IPS-20b (cell line): ENCODE measurements around the gene FAH.

Experiments
- H3K27ac ChIP-seq: one replicate; pipeline ENCODE4 v1.5.1; 2013; ENCODE audit warnings: low read length
- H3K27me3 ChIP-seq: 2 replicates; pipeline ENCODE4 v1.6.1; 2013; ENCODE audit warnings: mild to moderate bottlenecking, low read length, inconsistent platforms; ENCODE audit not compliant: insufficient read depth
- H3K36me3 ChIP-seq: 2 replicates; pipeline ENCODE4 v1.6.1; 2013; ENCODE audit warnings: low read depth, mild to moderate bottlenecking, inconsistent platforms, low read length, moderate library complexity; ENCODE audit not compliant: insufficient read depth
- H3K4me1 ChIP-seq: 2 replicates; pipeline ENCODE4 v1.6.1; 2013; ENCODE audit warnings: mild to moderate bottlenecking, control low read depth, inconsistent platforms, low read length, moderate library complexity; ENCODE audit not compliant: insufficient read depth
- H3K4me3 ChIP-seq: 2 replicates; pipeline ENCODE4 v1.5.1; 2013; ENCODE audit warnings: mild to moderate bottlenecking, low read length, inconsistent platforms
- H3K9ac ChIP-seq: 2 replicates; pipeline ENCODE4 v1.6.1; 2013; ENCODE audit warnings: low read depth, mild to moderate bottlenecking, inconsistent platforms, low read length, moderate library complexity
- H3K9me3 ChIP-seq: 2 replicates; pipeline ENCODE4 v1.6.1; 2013; ENCODE audit warnings: mild to moderate bottlenecking, low read depth, low read length, inconsistent platforms; ENCODE audit not compliant: insufficient read depth

The FAH gene

DNA sequence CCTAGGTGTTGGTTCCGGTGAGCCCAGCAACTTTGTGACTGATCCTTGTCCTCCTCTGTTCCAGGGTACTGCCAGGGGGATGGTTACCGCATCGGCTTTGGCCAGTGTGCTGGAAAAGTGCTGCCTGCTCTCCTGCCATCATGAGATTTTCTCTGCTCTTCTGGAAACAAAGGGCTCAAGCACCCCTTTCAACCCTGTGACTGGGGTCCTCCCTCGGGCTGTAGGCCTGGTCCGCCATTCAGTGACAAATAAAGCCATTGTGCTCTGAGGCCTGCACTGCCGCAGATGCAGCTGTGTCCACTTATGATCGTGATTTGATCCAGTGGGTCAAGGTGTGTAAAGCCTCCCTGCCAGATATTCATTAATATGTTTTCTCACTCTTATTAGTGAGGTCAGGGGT lies 33.3 kb downstream of the FAH start:
- Histone ChIP-seq H3K27ac (no peak overlapping the region), H3K4me1 (peaks cover 10% of the 10 kb centered on the region), H3K9ac (no peak overlapping the region), H3K9me3 (no peaks in the 10 kb centered on the region), H3K36me3 (peaks cover 24% of the 10 kb centered on the region; the same call in 1 of the 2 replicates), H3K4me3 (no peak overlapping the region), H3K27me3 (no peaks in the 10 kb centered on the region)

DNA sequence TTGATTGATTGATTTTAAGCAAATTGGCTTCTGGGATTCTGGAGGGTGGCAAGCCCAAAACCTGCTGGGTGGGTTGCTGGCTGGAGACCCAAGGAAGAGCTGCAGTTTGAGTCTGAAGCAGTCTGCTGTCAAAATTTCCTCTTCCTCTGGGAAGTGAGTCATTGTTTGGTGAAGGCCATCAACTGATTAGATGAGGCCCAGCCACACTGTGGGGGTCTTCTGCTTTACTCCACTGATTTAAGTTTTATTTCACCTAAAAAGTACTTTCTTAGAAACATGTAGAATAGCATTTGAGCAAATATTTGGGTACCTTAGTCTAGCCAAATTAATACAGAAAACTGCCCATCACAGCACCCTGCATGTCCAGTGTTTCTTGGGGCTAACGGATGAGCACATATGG lies 33.8 kb downstream of the FAH start:
- H3K4me1 ChIP-seq, result peaks cover 10% of the 10 kb centered on the region
- H3K27me3 ChIP-seq, result no peaks in the 10 kb centered on the region
- no peak overlapping the region for H3K9ac ChIP-seq
- no peak overlapping the region for H3K4me3 ChIP-seq
- H3K27ac ChIP-seq, result no peak overlapping the region
- H3K9me3 ChIP-seq, result no peaks in the 10 kb centered on the region
- H3K36me3 ChIP-seq, result peaks cover 24% of the 10 kb centered on the region; the same call in 1 of the 2 replicates

DNA sequence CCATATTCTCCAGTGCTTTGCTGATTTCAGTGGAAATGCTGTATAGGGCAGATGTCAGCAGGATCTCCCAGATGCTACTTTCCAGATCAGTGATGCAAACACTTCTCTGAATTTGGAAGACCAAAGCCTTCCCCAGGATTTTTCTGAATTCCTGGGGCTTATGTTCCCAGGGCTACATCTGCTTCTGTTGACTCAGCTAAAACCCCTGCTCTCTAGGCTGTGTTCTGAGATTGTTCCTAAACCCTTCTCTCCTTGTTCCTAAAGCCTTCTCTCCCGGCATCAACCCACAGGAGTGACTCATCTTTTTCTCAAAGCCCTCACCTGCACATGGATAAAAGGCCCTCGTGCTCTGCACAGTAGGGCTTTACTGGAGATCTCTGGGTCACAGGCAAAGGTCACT lies 35.5 kb downstream of the FAH start:
- H3K27ac ChIP-seq, result peak overlapping the region; percentile 23
- H3K9me3 ChIP-seq, result no peaks in the 10 kb centered on the region
- H3K4me3 ChIP-seq, result no peak overlapping the region
- peaks cover 10% of the 10 kb centered on the region for H3K4me1 ChIP-seq
- no peaks in the 10 kb centered on the region for H3K27me3 ChIP-seq
- H3K9ac ChIP-seq, result peak overlapping the region; percentile 18; the same call in 1 of the 2 replicates
- peaks cover 18% of the 10 kb centered on the region; the same call in 1 of the 2 replicates for H3K36me3 ChIP-seq

DNA sequence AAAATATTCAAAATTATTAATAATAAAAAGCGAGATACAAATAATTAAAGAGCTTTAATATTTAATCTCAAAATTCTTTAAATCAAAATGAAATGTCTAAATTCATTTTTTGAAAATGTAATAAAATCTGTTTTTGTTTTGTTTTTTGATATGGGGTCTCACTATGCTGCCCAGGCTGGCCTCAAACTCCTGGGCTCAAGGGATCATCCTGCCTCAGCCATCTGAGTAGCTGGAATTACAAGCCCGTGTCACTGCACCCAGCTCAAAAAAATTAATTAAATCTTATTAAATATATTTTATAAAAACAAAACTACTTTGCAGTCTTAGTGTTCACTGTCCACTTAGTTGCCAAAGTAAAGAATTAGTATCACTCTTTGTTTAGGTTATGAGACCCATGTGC lies 38.4 kb downstream of the FAH start:
- H3K9me3 ChIP-seq, result no peaks in the 10 kb centered on the region
- no peak overlapping the region for H3K9ac ChIP-seq
- no peak overlapping the region for H3K27ac ChIP-seq
- no peaks in the 10 kb centered on the region for H3K27me3 ChIP-seq
- peaks cover 11% of the 10 kb centered on the region; the same call in 1 of the 2 replicates for H3K36me3 ChIP-seq
- peaks cover 10% of the 10 kb centered on the region for H3K4me1 ChIP-seq
- H3K4me3 ChIP-seq, result no peak overlapping the region

DNA sequence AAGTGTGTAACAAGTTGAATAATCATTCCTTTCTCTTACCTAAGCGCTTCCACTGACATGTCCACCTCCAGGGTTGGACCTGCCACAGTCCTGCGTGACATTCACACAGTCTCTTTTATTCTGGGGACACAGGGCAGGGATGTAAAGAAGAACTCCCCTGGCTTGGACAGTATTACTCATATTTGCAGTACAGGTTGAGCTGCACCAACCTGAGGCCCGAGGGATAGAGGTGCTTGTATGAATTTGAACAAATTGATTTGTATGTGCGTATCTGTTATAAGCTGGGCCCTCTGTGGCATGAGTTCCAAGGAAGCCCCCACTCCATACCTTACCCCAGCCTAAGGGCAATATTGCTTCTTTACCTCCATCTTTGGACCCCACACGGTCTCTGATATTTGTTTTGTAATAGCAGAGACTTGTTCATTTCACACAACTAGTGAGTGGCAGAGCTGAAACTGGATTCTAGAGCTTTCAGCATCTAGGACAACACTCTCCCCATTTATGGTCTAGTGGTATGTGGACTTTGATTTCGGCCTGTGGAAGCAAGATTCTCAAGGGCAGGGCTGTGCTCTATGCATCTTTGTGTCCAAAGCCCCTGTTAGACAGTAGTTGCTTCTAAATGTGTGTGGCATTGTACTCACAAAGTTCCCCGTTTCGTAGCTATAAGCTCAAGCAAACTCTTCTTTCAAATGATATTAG lies 39.2 kb downstream of the FAH start:
- no peak overlapping the region for H3K9ac ChIP-seq
- H3K4me3 ChIP-seq, result no peak overlapping the region
- peaks cover 10% of the 10 kb centered on the region for H3K4me1 ChIP-seq
- H3K27me3 ChIP-seq, result no peaks in the 10 kb centered on the region
- H3K9me3 ChIP-seq, result no peaks in the 10 kb centered on the region
- H3K36me3 ChIP-seq, result peaks cover 5% of the 10 kb centered on the region; the same call in 1 of the 2 replicates
- no peak overlapping the region for H3K27ac ChIP-seq

DNA sequence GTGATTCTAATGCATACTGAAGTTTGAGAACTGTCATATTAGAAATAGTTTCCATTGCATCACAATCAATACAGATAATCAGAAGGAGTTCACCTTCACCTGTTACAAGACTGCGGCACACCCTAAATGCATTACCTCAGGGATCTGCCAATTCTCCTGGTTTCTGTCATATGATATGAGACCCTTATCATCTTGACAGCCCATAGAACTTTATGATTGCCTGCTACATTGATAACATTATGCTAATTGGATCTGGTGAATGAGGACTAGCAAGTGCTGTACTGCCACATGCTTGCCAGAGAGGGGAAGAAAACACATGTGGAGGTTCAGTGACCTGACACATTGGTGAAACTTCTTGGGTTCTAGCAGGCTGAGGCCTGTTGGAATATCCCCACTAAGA lies 41.4 kb downstream of the FAH start:
- H3K9ac ChIP-seq, result no peak overlapping the region
- peaks cover 3% of the 10 kb centered on the region; the same call in 1 of the 2 replicates for H3K4me1 ChIP-seq
- no peaks in the 10 kb centered on the region for H3K9me3 ChIP-seq
- H3K36me3 ChIP-seq, result no peaks in the 10 kb centered on the region
- no peak overlapping the region for H3K27ac ChIP-seq
- H3K4me3 ChIP-seq, result no peak overlapping the region
- no peaks in the 10 kb centered on the region for H3K27me3 ChIP-seq

DNA sequence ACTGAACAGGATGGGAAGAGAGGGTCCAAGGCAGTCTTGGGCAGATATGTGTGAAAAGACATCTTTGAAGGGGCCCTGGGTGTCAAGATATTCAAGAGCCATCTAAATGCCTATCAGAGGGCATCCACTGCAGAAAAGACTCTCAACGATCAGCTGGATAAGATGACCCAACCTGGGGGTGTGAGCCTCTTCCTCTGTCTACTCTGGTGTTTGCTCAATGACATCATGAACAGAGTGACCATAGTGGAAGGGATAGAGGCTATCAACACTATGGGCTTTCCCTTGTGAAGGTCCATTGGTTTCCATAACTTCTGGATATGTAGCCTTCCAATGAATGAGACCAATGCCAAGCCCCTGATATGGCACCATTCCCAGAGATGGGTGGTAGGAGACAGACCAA lies 42.1 kb downstream of the FAH start:
- no peak overlapping the region for H3K9ac ChIP-seq
- no peak overlapping the region for H3K4me3 ChIP-seq
- no peaks in the 10 kb centered on the region for H3K36me3 ChIP-seq
- H3K27me3 ChIP-seq, result no peaks in the 10 kb centered on the region
- H3K4me1 ChIP-seq, result peaks cover 9% of the 10 kb centered on the region; the same call in 1 of the 2 replicates
- no peak overlapping the region for H3K27ac ChIP-seq
- no peaks in the 10 kb centered on the region for H3K9me3 ChIP-seq

DNA sequence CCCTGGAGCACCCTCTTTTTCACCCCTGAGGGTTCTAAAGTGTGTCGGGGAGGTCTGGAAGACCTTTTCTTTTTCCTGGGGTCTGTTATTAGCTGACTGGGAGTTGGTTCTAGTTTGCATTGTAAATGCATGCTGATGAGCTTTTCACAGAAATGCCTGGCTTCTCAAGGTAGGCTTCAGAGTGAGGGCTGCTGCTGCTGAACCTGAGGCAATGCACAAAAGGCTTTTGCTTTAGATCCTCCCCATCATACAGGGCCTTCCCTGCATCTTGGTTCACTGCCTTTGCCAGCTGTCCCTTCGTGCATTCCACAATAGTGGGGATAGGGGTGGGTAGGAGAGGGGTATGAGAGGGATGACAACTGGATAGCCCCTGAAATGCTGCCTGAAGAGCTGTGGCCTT lies 46.6 kb downstream of the FAH start:
- H3K4me3 ChIP-seq, result no peak overlapping the region
- no peaks in the 10 kb centered on the region for H3K27me3 ChIP-seq
- H3K4me1 ChIP-seq, result peaks cover 9% of the 10 kb centered on the region; the same call in 1 of the 2 replicates
- no peaks in the 10 kb centered on the region for H3K36me3 ChIP-seq
- no peak overlapping the region for H3K27ac ChIP-seq
- no peak overlapping the region for H3K9ac ChIP-seq
- H3K9me3 ChIP-seq, result no peaks in the 10 kb centered on the region

DNA sequence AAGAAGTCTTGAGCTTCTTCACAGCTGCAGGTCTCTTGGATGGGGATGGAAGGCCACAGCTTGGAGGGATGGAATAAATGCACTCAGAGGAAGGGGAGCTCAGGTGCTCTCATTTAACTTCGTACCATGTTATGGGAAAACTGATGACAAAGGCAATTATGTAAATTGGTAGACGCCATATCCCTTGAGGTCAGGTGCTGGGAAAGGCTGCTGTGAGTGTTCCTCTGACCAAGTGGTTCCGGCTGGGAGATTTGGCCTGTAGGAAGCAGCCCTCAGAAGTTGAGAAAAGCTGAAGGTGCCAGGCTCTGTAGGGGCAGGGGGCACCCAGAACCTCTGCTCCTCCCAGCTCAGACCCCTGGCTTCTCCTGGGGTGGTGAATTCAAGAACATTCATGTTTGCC lies 47.1 kb downstream of the FAH start:
- Histone ChIP-seq H3K9ac (no peak overlapping the region), H3K27ac (no peak overlapping the region), H3K27me3 (no peaks in the 10 kb centered on the region), H3K36me3 (no peaks in the 10 kb centered on the region), H3K4me1 (peaks cover 9% of the 10 kb centered on the region; the same call in 1 of the 2 replicates), H3K9me3 (no peaks in the 10 kb centered on the region), H3K4me3 (no peak overlapping the region)

DNA sequence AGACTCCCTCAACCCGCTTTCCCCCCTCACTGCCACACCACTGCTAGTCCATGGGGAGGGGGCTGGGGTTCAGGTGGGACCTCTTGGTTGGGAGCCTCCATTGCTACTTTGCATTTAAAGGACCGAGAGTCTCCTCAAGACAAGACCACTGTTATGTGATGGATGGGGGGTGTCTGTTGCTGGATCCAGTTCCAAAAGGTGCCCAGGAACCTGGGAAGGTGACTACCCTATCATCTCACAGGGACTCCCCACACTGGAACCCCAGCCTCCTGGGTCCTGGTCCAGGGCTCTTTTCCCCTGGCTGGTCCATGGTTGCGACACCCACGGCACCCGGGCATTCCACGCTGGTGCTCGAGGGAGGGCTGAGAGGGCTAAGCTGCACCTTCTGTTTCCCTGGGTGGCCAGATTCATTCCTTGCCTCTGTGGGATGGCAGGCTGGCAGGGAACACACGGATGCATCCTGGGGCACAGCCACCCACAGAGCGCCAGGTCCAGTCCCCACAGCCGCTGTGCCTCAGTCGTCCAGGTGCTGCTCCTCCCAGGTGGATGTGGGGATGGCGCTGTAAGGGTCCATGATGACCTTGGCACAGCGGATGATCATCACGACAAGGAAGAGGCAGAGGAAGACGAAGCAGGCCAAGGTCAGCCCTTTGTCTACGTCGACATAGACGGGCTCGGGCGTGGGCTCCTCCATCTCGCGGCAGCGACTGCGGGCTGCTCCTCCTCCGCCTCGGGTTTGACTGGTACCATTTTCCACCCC lies 48.6 kb downstream of the FAH start:
- Histone ChIP-seq H3K27ac (no peak overlapping the region), H3K36me3 (no peaks in the 10 kb centered on the region), H3K4me3 (no peak overlapping the region), H3K9ac (no peak overlapping the region), H3K27me3 (no peaks in the 10 kb centered on the region), H3K9me3 (no peaks in the 10 kb centered on the region), H3K4me1 (peaks cover 9% of the 10 kb centered on the region; the same call in 1 of the 2 replicates)

DNA sequence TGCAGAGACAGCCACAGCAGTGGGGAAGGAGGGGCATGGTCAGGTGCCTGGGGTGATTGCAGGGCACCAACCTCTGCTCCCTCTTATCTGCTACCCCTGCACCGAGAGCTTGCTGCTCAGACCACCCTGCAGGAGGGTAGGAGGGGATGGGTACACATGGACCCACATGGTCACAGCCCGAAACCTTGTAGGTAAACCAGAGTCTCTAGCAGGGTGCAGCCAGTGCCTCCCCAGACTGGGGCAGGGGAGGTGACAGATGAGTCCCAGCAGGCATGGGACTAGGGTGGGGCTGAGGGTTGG lies 49.2 kb downstream of the FAH start:
- H3K27ac ChIP-seq, result no peak overlapping the region
- no peaks in the 10 kb centered on the region for H3K9me3 ChIP-seq
- H3K27me3 ChIP-seq, result no peaks in the 10 kb centered on the region
- peaks cover 9% of the 10 kb centered on the region; the same call in 1 of the 2 replicates for H3K4me1 ChIP-seq
- no peaks in the 10 kb centered on the region for H3K36me3 ChIP-seq
- H3K4me3 ChIP-seq, result no peak overlapping the region
- no peak overlapping the region for H3K9ac ChIP-seq
